NCI-H2171 (cell line): ENCODE measurements around the gene CMBL.
A peak's percentile ranks its signal among the peaks of the same experiment; 100 is the strongest.
"Not testable (repeated sequence)": the region's sequence is repeated elsewhere in the genome, so short reads cannot be mapped to it uniquely, and the experiment has no call there.

ENCODE experiments used
- DNase-seq: peaks from one replicate; lab custom pipeline; 2025; lab: John Stamatoyannopoulos, UW

CMBL gene

GRCh38 chr5:10333154-10334006, 25.7 kb upstream of the CMBL start:
- no peak for DNase-seq

GRCh38 chr5:10332301-10332700, 24.6 kb upstream of the CMBL start:
- no peak for DNase-seq

- peak; percentile 29 for DNase-seq
Observed at GRCh38 chr5:10331341-10331796, 23.7 kb upstream of the CMBL start.

GRCh38 chr5:10330511-10331230, 23.0 kb upstream of the CMBL start:
- no peak for DNase-seq

GRCh38 chr5:10329820-10330481, 22.2 kb upstream of the CMBL start:
- no peak for DNase-seq

GRCh38 chr5:10329446-10329819, 21.7 kb upstream of the CMBL start:
- no peak for DNase-seq

- no peak for DNase-seq
Observed at GRCh38 chr5:10328323-10328722, 20.6 kb upstream of the CMBL start.

GRCh38 chr5:10324518-10325370, 17.0 kb upstream of the CMBL start:
- DNase-seq: no peak

- DNase-seq: no peak
Observed at GRCh38 chr5:10323588-10324488, 16.1 kb upstream of the CMBL start.

- no peak for DNase-seq
Observed at GRCh38 chr5:10321882-10322281, 14.2 kb upstream of the CMBL start.

GRCh38 chr5:10320793-10321192, 13.1 kb upstream of the CMBL start:
- no peak for DNase-seq

- no peak for DNase-seq
Observed at GRCh38 chr5:10319202-10319851, 11.6 kb upstream of the CMBL start.

- no peak for DNase-seq
Observed at GRCh38 chr5:10317825-10318682, 10.4 kb upstream of the CMBL start.

- DNase-seq: no peak
Observed at GRCh38 chr5:10315824-10316509, 8.3 kb upstream of the CMBL start.

GRCh38 chr5:10315201-10315600, 7.5 kb upstream of the CMBL start:
- no peak for DNase-seq

GRCh38 chr5:10311595-10312425, 4.1 kb upstream of the CMBL start:
- DNase-seq: no peak

GRCh38 chr5:10310835-10311570, 3.3 kb upstream of the CMBL start:
- not testable (repeated sequence) for DNase-seq
